GM19240 (cell line): ENCODE data around the gene JUNB.
"Not testable (repeated sequence)": the region's sequence is repeated elsewhere in the genome, so short reads cannot be mapped to it uniquely, and the experiment has no call there.

Source experiments
- DNase-seq: peaks from one replicate; pipeline ENCODE4 v3.0.0; 2011; ENCODE audit warnings: low spot score; ENCODE audit not compliant: insufficient read length

Gene JUNB

DNA sequence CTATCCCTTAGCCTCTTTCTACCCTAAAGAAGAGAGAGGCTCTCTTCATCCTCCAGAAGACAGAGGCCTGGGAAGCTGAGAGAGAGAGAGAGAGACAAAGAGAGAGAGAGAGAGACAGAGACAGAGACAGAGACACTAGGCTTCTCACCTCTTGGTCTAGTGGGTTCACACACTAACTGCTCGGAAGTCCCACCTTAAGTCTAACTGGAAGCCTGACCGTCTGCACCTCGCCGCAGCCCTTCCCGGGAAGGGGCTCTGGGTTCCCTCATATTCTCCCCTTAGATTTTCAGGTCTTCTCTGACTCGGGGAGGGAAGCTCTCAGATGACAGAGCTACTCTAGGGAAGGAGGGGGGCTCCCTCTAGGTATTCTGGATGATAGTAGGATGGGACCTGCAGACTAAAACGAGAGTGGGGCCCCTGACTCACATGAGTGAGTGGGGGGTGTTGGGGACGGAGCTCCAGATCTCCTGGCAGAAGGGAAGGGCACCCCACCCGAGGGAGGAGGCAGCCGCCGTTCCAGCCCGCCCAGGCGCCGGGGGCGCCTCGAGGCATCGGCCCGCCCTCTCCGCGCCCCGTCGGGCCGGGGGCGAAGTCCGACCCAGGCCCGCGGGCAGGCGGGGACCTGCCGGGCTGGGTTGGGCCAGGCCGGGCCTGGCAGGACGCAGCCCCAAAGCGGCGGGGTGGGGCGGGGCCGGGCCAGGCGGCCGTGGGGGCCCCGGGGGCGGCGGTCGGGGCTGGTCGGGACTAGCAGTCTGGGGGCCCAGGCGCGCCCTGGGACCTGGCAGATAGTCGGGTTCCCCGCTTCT, 2.0 kb upstream of the JUNB start:
- no peak for DNase-seq

GRCh38 chr19:12789904-12790619, 1.2 kb upstream of the JUNB start:
- DNase-seq, result no peak

- DNase-seq, result no peak
Observed at GRCh38 chr19:12790628-12791344, 500 bp upstream of the JUNB start.

GRCh38 chr19:12792051-12792852, 966 bp downstream of the JUNB start:
- no peak for DNase-seq

DNA sequence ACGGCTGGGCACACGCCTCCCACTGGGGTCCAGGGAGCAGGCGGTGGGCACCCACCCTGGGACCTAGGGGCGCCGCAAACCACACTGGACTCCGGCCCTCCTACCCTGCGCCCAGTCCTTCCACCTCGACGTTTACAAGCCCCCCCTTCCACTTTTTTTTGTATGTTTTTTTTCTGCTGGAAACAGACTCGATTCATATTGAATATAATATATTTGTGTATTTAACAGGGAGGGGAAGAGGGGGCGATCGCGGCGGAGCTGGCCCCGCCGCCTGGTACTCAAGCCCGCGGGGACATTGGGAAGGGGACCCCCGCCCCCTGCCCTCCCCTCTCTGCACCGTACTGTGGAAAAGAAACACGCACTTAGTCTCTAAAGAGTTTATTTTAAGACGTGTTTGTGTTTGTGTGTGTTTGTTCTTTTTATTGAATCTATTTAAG, 1.6 kb downstream of the JUNB start:
- DNase-seq, result no peak

- DNase-seq, result no peak
Observed at GRCh38 chr19:12793290-12794195, 2.3 kb downstream of the JUNB start.

DNA sequence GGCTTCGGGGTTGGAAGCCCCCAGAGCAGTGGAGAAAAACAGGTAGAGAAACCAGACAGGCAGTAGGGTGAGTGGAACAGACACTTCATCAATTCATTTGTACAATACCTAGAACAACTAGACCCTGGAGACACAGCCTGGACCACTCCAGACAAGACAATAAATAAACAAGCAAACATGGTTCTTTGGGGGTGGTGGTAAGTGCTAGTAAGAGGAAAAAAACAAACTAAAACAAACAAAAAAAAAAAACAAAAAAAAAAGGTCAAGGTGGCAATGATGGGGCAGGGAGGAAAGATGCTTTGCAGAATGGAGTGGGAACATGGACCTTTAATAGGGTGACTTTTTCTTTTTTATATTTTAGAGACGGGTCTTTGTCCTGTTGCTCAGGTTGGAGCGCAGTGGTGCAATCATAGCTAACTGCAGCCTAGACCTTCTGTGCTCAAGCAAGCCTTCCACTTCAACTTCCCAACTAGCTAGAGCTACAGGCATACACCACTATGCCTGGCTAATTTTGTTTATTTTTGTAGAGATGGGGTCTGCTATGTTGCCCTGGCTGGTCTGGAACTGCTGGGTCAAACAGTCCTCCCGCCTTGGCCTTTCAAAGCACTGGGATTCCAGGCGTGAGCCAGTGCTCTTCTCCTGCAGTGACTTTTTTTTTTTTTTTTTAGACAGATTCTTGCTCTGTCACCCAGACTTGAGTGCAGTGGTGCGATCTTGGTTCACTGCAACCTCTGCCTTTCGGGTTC, 3.1 kb downstream of the JUNB start:
- no peak for DNase-seq

- no peak for DNase-seq
Observed at GRCh38 chr19:12794971-12795381, 3.7 kb downstream of the JUNB start.

DNA sequence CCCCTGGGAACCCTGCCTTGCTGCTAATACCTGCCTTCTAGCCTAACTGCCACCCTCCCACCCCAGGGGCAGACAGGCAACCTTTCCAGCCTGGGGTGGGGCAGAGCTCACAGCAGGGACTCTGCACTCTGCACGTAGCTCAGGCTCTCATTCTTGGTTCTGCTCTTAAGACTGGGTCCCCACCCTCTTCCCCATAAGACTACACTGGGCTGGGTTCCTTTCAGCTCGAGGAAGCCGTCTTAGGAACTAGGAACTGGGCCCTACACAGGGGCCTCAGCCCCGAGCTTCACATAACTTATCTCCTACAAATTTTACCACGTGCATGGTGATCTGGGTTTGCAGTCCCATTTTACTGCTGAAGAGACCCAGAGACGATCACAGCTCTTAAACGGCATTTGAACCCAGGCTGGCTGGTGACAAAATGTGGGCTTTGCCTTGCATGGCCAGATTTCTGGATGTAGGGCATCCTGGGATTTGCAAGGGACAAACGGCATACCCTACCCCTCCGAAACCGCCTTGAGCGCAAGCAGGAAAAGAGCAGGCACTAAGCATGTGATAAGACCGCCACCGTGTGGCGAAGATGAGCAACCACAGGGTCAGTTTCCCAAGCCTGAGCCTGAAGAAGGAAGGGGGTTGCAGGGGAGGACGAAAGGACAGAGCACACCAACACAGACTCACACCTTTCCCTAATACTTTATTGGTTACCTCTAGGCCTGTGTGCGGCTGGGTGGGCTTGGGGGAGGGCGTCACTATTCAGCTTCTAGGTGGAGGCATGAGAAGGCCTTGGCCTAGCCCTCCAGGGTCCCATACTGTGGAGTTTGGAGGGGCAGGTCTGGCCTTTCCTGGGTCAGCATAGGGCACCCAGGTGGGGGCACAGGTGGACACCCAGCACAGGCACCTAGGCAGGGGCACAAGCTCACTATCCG, 5.1 kb downstream of the JUNB start:
- DNase-seq, result no peak

- DNase-seq, result no peak
Observed at GRCh38 chr19:12797141-12797587, 5.9 kb downstream of the JUNB start.

DNA sequence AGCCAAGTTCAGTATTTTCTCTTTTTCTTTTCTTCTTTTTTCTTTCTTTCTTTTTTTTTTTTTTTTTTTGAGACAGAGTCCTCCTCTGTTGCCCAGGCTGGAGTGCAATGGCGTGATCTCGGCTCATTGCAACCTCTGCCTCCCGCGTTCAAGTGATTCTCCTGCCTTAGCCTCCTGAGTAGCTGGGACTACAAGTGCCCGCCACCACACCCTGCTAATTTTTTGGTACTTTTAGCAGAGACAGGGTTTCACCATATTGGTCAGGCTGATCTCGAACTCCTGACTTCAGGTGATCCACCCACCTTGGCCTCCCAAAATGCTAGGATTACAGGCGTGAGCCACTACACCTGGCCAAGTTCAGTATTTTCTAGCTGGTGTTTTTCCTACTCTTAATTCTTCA, 6.3 kb downstream of the JUNB start:
- not testable (repeated sequence) for DNase-seq

DNA sequence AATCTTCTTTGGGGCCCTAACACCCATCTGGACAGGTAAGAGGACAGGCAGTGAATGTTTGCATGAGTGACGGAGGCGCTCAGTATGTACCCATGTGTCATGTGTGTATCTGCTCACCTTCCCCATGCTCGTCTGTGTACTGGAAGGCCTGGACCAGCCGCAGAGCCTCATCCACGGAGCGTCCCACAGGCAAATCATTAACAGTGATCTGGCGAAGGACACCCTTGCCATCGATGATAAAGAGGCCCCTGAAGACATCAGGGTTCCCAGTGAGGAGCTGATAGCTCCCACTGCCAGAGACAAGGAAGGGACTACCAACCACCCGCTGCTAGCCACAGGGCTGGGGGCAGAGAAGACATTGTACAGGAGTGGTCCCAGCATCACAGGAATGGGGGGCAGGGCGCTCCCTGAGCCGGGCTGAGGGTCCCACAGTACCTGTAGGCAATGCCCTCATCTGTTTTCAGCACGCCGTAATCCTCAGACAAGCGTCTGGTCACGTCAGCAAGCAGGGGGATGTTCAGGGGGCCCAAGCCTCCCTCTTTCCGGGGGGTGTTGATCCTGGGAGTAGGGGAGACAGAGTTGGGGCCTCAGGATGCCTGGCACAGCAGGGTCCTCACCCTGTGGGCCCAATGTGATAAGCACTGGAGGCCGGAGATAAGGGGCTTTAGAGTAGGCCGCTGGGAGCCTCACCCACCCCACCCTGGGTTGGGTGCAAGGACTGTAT, 8.6 kb downstream of the JUNB start:
- no peak for DNase-seq

DNA sequence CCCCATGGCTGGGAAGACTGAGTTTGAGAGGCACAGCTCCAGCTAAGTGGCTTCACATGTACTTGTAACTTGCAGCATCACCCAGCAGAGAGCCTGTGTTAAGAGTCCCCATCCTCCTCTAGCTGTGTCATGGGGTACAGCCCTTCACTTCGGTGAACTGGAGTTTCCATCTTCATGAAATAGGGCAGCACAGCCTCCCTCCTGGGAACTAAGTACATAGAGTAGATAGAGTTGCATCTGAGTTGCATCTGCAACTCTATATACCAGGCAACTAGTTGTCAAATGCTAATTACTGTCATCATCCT, 9.1 kb downstream of the JUNB start:
- DNase-seq, result no peak

DNA sequence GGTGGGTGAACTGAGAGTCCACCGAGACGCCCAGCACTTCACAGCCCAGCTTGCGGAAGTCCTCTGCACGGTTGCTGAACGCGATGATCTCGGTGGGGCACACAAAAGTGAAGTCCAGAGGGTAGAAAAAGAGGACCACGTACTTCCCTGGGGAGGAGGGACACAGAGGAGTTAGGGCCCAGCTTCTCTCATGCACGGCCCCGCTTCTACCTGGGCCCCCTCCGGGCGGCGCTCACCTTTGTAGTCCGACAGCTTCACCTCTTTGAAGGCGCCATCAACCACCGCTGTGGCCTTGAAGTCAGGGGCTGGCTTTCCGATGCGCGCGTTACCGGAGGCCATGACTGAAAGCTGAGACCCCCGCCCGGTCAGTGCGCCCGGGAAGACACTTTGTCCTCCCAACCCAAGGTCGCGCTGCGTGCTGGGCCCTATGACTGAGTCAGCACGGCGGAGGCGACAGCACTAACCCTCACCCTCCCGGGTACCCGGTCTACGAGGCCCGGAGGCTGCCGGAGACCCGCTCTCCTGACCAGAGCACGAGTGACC, 9.7 kb downstream of the JUNB start:
- DNase-seq, result no peak

GRCh38 chr19:12801466-12802266, 10.4 kb downstream of the JUNB start, which contains the start of the genes PRDX2 and THSD8:
Gene PRDX2, minus strand, starts transcription at chr19:12801800. Its CDS starts 539 bp downstream, at chr19:12801261.
Gene THSD8, plus strand, starts transcription at chr19:12802069. Its CDS starts 3 bp downstream, at chr19:12802072.
- no peak for DNase-seq

- no peak for DNase-seq
Observed at GRCh38 chr19:12802267-12803106, 11.2 kb downstream of the JUNB start.
